ENCODE results near the gene ZNF878.
"Not testable (repeated sequence)": the region's sequence is repeated elsewhere in the genome, so short reads cannot be mapped to it uniquely, and the experiment has no call there.

Gene ZNF878

DNA sequence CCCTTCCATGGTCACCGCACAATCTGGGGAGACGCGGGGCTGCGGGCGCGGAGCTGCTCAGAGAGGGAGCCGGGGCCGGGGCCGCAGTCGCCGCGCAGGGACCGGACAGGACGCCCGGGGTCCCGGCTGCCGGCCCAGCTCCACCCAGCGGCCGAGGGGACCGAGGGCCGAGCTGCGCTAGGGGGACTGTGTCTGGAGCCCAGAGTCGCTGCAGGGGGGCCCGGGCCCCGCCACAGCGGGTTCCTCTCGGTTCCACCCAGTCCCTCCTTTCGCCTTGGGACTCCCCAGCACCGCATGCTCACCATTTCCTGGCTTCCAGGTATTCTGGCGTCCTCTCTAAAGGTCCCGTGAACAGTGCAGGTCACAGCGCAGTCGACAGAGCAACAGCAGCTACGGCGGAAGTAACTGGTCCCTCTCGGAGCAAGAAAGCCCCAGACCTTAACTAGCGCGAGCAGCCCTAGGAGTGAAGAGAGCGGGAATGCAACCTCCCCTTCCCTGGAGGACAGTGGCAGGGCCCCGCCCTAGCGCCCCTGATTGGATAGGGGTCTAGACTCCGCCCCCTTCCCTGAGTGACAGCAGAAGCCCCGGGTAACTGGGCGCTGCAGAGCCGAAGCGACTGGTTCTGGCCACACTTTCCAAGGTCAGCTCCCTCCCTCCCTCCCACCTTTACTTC lies at the start of gene ZNF878:
Gene ZNF878, minus strand, starts transcription at position 465 of the 673 bp plus-strand sequence. Its CDS starts 160 bp downstream, at position 305.
- Mint-ChIP-seq H3K4me1 (peaks cover 11% of the 10 kb centered on the region), H3K9me3 (peaks cover 3% of the 10 kb centered on the region), H3K4me3 (peak within 1 kb of the TSS; percentile 69), H3K36me3 (no peaks in the 10 kb centered on the region), H3K27ac (no peak within 1 kb of the TSS)
- ATAC-seq (peak; percentile 84), DNase-seq (ENCODE audit: low spot score in 2 of 2) (peak in 1 of 2 donors; percentile 71)

DNA sequence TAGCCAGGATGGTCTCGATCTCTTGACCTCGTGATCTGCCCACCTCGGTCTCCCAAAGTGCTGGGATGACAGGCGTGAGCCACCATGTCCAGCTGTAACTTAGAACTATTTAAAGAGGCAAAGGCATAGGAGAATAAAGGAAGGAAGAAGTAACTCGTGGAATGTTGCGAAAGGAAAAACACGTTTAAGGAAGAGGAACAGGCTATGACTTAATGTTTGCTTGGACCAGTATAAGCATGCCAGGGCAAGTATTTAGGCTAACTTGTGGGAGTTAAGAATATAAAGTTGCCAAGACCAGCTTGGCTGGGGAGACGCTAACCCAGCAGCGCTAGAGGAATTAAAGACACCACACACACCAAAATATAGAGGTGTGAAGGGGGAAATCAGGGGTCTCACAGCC lies 45.3 kb upstream of the ZNF878 start:
- Mint-ChIP-seq H3K36me3 (no peaks in the 10 kb centered on the region), H3K4me1 (no peaks in the 10 kb centered on the region), H3K4me3 (no peak overlapping the region), H3K9me3 (peaks cover 3% of the 10 kb centered on the region), H3K27ac (no peak overlapping the region)
- ATAC-seq: no peak
- no peak for DNase-seq (ENCODE audit: low spot score in 2 of 2)

DNA sequence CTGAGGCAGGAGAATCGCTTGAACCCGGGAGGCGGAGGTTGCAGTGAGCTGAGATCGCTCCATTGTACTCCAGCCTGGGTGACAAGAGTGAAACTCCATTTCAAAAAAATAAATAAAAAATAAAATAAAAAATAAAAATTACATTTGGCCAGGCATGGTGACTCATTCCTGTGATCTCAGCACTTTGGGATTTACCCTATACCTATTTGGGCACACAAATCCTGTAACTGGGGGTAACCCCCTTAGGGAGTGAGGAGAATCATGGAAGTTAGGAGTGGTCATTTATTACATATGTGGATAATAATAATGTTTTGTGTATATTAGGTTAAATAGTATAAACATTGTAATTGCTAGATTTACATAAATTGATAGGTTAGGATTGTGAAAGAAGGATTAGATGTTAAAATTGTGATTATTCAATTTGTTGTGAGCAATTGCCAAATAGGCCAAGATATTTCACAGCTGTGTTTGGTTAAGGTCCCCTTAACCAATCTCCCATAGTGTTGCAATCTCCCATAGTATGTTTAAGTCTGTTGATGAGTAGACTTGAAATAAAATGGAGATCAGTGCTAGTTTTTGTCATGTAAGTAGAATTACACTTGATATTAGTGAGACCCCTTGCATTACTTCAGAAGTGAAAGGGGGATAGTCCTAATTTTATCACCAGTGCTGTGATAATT lies 42.5 kb upstream of the ZNF878 start:
- Mint-ChIP-seq H3K4me1 (peaks cover 5% of the 10 kb centered on the region), H3K36me3 (no peaks in the 10 kb centered on the region), H3K27ac (no peak overlapping the region), H3K4me3 (no peak overlapping the region), H3K9me3 (peaks cover 3% of the 10 kb centered on the region)
- DNase-seq (ENCODE audit: low spot score in 2 of 2) (no peak), ATAC-seq (no peak)

DNA sequence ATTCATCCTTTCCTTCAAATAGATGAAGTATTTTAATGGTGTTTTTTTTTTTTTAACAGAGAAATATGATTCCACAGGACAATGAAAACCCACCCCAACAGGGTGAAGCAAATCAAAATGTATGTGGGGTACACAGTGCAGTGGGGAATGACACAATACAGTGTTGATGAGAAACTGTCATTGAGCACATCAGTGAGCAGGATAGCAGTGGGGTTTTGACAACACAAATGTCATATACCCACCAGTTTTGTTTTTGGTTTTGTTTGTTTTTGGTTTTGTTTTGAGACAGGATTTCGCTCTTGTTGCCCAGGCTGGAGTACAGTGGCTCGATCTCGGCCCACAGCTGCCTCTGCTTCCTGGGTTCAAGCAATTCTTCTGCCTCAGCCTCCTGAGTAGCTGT lies 41.0 kb upstream of the ZNF878 start:
- DNase-seq (ENCODE audit: low spot score in 2 of 2) (no peak), ATAC-seq (peak; percentile 71)
- Mint-ChIP-seq H3K4me3 (peak overlapping the region; percentile 64), H3K4me1 (peaks cover 5% of the 10 kb centered on the region), H3K36me3 (no peaks in the 10 kb centered on the region), H3K9me3 (peaks cover 3% of the 10 kb centered on the region), H3K27ac (no peak overlapping the region)

DNA sequence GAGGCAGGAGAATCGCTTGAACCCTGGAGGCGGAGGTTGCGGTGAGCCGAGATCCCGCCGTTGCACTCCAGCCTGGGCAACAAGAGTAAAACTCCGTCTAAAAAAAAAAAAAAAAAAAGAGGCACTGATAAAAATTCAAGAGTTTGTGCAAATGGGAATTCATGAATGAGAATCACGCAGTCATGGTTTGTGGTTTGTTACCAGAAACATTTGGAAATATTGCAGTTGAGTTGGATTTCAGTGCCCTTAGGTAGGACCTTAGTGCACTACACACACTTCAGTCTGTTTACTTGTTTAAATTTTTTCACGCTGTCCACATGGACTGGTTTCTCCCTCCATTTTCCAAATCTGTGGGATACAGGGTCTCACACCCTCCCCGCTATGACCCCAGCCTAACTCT lies 40.2 kb upstream of the ZNF878 start:
- H3K9me3 Mint-ChIP-seq: peaks cover 1% of the 10 kb centered on the region
- DNase-seq (ENCODE audit: low spot score in 2 of 2) (no peak), ATAC-seq (no peak)
- no peaks in the 10 kb centered on the region for H3K36me3 Mint-ChIP-seq
- peak overlapping the region; percentile 64 for H3K4me3 Mint-ChIP-seq
- H3K27ac Mint-ChIP-seq: peak overlapping the region; percentile 53
- H3K4me1 Mint-ChIP-seq: peaks cover 5% of the 10 kb centered on the region

DNA sequence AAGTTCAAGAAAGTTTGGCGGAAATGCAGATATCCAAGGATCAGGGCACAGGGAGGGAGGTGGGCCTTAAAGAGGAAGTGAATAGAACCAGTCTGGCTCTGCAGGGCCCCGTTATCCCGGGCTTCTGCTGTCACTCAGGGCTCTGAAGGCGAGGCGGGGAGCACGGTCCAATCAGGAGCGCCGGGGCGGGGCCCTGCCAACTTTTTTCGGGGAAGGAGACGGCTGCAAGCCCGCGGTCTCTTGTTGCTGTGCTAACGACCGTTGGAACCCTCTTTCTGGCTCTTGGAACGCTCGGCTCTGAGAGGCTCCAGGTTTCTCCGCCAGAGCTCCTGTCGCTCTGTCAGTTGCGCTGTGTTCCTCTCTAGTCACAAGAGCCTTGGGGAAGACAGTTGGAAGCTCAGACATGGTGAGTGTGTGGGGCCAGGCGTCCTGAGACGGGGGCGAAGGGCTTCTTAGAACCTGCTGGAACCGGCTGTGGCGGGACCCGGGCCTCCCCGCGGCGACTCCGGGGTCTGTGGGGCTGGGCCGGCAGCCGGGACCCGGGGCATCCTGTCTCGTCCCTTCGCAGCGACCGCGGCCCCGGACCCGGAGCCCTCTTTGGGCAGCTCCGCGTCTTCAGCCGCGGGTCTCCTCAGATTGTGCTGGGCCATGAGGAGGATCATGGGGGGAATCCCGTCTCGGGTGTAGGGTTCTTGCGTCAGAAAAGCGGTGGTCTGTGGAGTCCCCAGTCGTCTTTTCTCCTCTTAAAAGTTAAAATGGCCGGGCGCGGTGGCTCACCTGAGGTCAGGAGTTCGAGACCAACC lies 39.5 kb upstream of the ZNF878 start:
- peak overlapping the region; percentile 53 for H3K27ac Mint-ChIP-seq
- H3K36me3 Mint-ChIP-seq: no peaks in the 10 kb centered on the region
- DNase-seq (ENCODE audit: low spot score in 2 of 2): peak; percentile 13 to 74
- peak overlapping the region; percentile 64 for H3K4me3 Mint-ChIP-seq
- H3K9me3 Mint-ChIP-seq: no peaks in the 10 kb centered on the region
- H3K4me1 Mint-ChIP-seq: peaks cover 5% of the 10 kb centered on the region
- peak; percentile 84 for ATAC-seq

DNA sequence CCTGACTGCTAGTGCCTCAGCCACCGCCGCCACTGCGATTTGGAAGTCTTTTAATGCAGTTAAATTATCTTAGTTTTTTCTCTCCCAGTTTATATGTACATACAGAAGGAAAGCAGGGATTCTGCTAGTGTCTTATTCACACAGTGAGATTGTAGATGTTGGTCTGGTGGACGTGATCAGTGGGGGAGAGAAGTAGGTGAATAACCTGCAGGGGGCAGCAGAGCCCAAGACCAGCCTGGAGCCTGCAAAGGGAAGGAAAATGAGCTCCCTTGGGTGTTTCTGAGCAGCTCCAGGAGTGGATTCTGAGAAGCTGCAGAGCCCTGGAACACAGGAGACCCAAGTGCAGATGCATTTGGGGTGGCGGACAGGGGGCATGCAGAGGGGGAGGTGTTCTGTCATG lies 38.0 kb upstream of the ZNF878 start:
- H3K9me3 Mint-ChIP-seq: no peaks in the 10 kb centered on the region
- ATAC-seq: peak; percentile 66
- H3K27ac Mint-ChIP-seq: no peak overlapping the region
- H3K36me3 Mint-ChIP-seq: no peaks in the 10 kb centered on the region
- DNase-seq (ENCODE audit: low spot score in 2 of 2): peak; percentile 32 to 79
- H3K4me3 Mint-ChIP-seq: no peak overlapping the region
- H3K4me1 Mint-ChIP-seq: peaks cover 5% of the 10 kb centered on the region

DNA sequence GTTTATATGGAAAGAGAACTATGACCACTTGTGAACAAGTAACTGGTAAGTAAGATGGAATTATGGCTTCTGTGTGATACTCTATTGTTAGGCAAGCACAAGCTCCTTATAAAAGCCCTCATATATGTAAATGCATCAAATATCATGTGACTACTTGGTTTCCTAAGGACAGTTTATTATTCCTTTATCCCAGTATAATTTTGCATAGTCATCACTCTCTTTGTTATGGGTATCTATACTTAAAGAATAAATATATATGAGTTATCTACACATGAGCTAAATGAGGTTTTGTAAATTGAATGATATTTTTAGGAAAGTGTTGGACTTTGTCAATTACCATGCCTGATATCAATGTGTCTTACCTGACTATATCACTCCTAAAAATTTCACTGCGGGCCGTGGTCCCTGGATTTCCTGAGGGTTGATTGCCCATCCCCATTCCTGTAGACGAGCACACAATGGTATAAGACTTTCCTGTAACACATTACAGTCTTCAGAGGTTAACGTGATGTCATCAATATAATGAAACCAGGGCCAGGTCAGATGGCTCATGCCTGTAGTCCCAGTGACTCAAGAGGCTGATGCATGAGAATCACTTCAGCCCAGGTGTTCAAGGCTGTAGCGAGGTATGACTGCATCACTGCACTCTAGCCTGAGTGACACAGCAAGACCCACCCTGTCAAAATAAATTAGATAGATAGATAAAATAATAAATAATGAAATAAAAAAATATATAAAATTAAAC lies 32.5 kb upstream of the ZNF878 start:
- H3K36me3 Mint-ChIP-seq: no peaks in the 10 kb centered on the region
- no peak overlapping the region for H3K4me3 Mint-ChIP-seq
- peak; percentile 36 for ATAC-seq
- H3K4me1 Mint-ChIP-seq: no peaks in the 10 kb centered on the region
- no peak for DNase-seq (ENCODE audit: low spot score in 2 of 2)
- no peaks in the 10 kb centered on the region for H3K9me3 Mint-ChIP-seq
- H3K27ac Mint-ChIP-seq: no peak overlapping the region

DNA sequence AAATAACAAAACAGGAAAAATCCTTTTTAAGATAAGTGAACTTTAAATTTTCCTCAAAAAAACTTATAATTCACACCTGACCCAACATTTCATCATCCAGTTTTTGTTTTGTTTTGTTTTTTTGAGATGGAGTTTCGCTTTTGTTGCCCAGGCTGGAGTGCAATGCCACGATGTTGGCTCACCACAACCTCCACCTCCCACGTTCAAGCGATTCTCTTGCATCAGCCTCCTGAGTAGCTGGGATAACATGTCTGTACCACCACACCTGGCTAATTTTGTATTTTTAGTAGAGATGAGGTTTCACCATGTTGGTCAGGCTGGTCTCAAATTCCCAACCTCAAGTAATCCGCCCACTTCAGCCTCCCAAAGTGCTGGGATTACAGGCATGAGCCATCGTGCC lies 30.6 kb upstream of the ZNF878 start:
- not testable (repeated sequence) for H3K27ac Mint-ChIP-seq; H3K4me1 Mint-ChIP-seq; H3K9me3 Mint-ChIP-seq; H3K4me3 Mint-ChIP-seq; H3K36me3 Mint-ChIP-seq; DNase-seq (ENCODE audit: low spot score in 2 of 2); ATAC-seq

DNA sequence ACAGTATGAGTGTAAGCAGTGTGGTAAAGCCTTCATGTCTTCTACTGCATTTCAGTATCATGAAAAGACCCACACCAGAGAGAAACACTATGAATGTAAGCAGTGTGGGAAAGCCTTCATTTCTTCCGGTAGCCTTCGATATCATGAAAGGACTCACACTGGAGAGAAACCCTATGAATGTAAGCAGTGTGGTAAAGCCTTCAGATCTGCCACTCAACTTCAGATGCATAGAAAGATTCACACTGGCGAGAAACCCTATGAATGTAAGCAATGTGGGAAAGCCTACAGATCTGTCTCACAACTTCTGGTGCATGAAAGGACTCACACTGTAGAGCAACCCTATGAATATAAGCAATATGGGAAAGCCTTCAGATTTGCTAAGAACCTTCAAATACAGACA lies 24.6 kb upstream of the ZNF878 start:
- Mint-ChIP-seq H3K4me1 (no peaks in the 10 kb centered on the region), H3K4me3 (no peak overlapping the region), H3K27ac (no peak overlapping the region), H3K9me3 (peaks cover 26% of the 10 kb centered on the region), H3K36me3 (no peaks in the 10 kb centered on the region)
- no peak for DNase-seq (ENCODE audit: low spot score in 2 of 2)
- no peak for ATAC-seq

DNA sequence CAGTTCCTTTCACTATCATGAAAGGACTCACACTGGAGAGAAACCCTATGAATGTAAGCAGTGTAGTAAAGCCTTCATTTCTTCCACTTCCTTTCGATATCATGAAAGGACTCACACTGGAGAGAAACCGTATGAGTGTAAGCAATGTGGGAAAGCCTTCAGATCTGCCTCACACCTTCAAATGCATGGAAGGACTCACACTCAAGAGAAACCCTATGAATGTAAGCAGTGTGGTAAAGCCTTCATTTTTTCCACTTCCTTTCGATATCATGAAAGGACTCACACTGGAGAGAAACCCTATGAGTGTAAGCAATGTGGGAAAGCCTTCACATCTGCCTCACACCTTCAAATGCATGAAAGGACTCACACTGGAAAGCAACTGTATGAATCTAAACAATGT lies 23.6 kb upstream of the ZNF878 start:
- not testable (repeated sequence) for H3K4me1 Mint-ChIP-seq; H3K27ac Mint-ChIP-seq; DNase-seq (ENCODE audit: low spot score in 2 of 2); H3K36me3 Mint-ChIP-seq; ATAC-seq; H3K4me3 Mint-ChIP-seq
- H3K9me3 Mint-ChIP-seq: peaks cover 26% of the 10 kb centered on the region

DNA sequence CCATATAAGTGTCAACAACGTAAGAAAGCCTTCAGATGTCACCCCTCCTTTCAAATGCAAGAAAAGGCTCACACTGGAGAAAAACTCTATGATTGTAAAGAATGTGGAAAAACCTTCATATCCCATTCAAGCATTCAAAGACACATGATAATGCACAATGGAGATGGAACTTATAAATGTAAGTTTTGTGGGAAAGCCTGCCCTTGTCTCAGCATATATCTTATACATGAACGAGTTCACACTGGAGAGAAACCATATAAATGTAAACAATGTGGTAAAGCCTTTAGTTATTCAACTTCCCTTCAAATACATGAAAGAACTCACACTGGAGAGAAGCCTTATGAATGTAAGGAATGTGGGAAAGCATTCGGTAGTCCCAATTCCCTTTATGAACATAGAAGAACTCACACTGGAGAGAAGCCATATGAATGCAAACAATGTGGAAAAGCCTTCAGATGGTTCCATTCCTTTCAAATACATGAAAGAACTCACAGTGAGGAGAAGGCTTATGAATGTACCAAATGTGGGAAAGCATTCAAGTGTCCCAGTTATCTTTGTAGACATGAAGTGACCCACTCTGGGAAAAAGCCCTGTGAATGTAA lies 22.9 kb upstream of the ZNF878 start:
- no peaks in the 10 kb centered on the region for H3K4me1 Mint-ChIP-seq
- ATAC-seq (no peak), DNase-seq (ENCODE audit: low spot score in 2 of 2) (no peak)
- no peaks in the 10 kb centered on the region for H3K36me3 Mint-ChIP-seq
- no peak overlapping the region for H3K27ac Mint-ChIP-seq
- no peak overlapping the region for H3K4me3 Mint-ChIP-seq
- H3K9me3 Mint-ChIP-seq: peaks cover 26% of the 10 kb centered on the region

DNA sequence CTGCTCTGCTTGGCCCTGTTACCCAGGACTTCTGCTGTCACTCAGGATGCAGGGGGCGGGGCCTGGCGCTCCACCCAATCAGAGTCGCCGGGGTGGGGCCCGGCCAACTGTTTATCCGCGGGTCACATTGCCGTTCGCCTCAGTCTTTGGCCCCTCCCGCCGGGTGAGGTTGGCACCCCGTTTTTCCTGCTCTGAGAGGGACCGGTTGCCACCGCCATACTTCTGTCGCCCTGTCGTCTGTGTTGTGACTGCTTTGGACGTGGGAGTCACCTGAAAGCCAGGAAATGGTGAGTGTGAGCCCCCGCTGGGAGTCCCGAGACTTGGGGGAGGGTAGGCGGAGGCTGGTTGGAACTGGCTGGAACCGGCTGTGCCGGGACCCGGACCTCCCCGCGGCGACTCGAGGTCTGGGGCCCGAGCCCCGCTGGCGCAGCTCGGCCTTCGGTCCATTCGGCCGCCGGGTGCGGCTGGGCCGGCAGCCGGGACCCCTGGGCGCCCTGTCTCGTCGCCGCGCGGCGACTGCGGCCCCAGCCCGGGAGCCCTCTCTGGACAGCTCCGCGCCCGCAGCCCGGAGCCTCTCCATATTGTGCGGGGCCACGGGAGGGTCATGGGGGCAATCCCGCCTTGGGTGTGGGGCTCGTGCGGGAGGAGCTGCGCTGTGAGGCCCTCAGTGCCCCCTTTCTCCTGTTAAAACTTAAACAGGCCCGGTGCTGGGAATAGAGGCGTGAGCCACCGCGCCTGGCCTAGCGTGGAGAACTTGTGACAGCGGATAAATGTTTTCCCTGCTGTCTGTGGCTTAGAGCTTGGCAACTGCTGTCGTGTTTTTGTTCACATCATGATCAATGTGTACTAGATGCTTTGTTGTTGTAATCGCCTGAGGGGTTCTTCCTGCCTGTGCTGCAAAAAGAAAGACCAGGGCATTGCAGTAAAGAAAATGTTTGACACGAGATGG lies 12.1 kb upstream of the ZNF878 start, which contains the start of gene ZNF844:
Gene ZNF844, plus strand, starts transcription at position 142 of the 949 bp plus-strand sequence. Its CDS starts 143 bp downstream, at position 285.
- Mint-ChIP-seq H3K27ac (no peak within 1 kb of the TSS), H3K36me3 (peaks cover 6% of the 10 kb centered on the region), H3K9me3 (peaks cover 5% of the 10 kb centered on the region), H3K4me1 (no peaks in the 10 kb centered on the region), H3K4me3 (peak within 1 kb of the TSS; percentile 69)
- DNase-seq (ENCODE audit: low spot score in 2 of 2) (peak; percentile 30 to 82), ATAC-seq (peak; percentile 88)

DNA sequence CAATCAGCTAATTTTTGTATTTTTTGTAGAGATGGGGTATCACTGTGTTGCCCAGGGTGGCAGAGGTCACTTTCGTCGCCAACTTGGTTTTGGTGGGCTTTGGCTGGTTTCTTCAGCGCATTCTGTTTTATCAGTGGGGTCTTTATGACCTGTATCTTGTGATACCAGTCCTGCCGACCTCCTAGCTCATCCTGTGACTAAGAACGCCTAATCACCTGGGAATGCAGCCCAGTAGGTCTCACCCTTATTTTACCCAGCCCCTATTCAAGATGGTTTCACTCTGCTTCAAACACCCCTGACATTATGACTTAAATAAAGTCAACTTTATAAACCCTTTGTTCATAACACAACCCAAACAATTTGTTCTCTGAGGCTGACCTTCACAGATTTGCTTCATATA lies 3.0 kb upstream of the ZNF878 start:
- Mint-ChIP-seq H3K36me3 (no peaks in the 10 kb centered on the region), H3K4me1 (peaks cover 11% of the 10 kb centered on the region), H3K27ac (no peak overlapping the region), H3K4me3 (no peak overlapping the region), H3K9me3 (peaks cover 3% of the 10 kb centered on the region)
- ATAC-seq (no peak), DNase-seq (ENCODE audit: low spot score in 2 of 2) (no peak)
